Amniotic stem cell (primary cell): ENCODE results near the gene SLC27A4.

ENCODE experiments used
- DNase-seq: peaks from one replicate; lab custom pipeline; 2025; lab: John Stamatoyannopoulos, UW

SLC27A4 gene

GRCh38 chr9:128339761-128340690, at the start of gene SLC27A4:
SLC27A4 (plus strand) TSS chr9:128340527; CDS start chr9:128343133, 2,606 bp downstream.
- peak; percentile 17 for DNase-seq

GRCh38 chr9:128292009-128292408, 48.3 kb upstream of the SLC27A4 start:
- DNase-seq = no peak

GRCh38 chr9:128293091-128293490, 47.2 kb upstream of the SLC27A4 start:
- no peak for DNase-seq

- no peak for DNase-seq
These were observed 46.2 kb upstream of the SLC27A4 start for GRCh38 chr9:128294142-128294541.

- no peak for DNase-seq
These were observed 43.7 kb upstream of the SLC27A4 start for GRCh38 chr9:128296340-128297220.

GRCh38 chr9:128297221-128297773, 43.0 kb upstream of the SLC27A4 start:
- DNase-seq = no peak

- DNase-seq = no peak
These were observed 41.5 kb upstream of the SLC27A4 start for GRCh38 chr9:128298535-128299482.

- DNase-seq = no peak
These were observed 36.0 kb upstream of the SLC27A4 start for GRCh38 chr9:128304136-128304970.

GRCh38 chr9:128304971-128305288, 35.4 kb upstream of the SLC27A4 start:
- DNase-seq = no peak

GRCh38 chr9:128309551-128309950, 30.8 kb upstream of the SLC27A4 start:
- no peak for DNase-seq

GRCh38 chr9:128310461-128310860, 29.9 kb upstream of the SLC27A4 start:
- no peak for DNase-seq

GRCh38 chr9:128314697-128315096, 25.6 kb upstream of the SLC27A4 start:
- DNase-seq = no peak

GRCh38 chr9:128316421-128316820, 23.9 kb upstream of the SLC27A4 start:
- no peak for DNase-seq

- no peak for DNase-seq
These were observed 22.7 kb upstream of the SLC27A4 start for GRCh38 chr9:128317629-128318028.

- no peak for DNase-seq
These were observed 19.0 kb upstream of the SLC27A4 start for GRCh38 chr9:128321343-128321742.

- no peak for DNase-seq
These were observed 18.4 kb upstream of the SLC27A4 start for GRCh38 chr9:128321879-128322403.

GRCh38 chr9:128322404-128323211, 17.7 kb upstream of the SLC27A4 start, which contains the start of the genes COQ4 and TRUB2:
COQ4 (plus strand) TSS chr9:128322839; CDS start chr9:128322859, 20 bp downstream.
TRUB2 (minus strand) TSS chr9:128322447; CDS start chr9:128322408, 39 bp downstream.
- DNase-seq = peak; percentile 87

GRCh38 chr9:128323212-128323730, 17.1 kb upstream of the SLC27A4 start:
- no peak for DNase-seq

- no peak for DNase-seq
These were observed 16.5 kb upstream of the SLC27A4 start for GRCh38 chr9:128323791-128324190.
